HG03571 (cell line): ENCODE results near the gene DNAH5.
"Not testable (repeated sequence)": the region's sequence is repeated elsewhere in the genome, so short reads cannot be mapped to it uniquely, and the experiment has no call there.

Experiments used
- ATAC-seq: cut with Tn5 transposase; IDR thresholded peaks from one replicate; pipeline ENCODE4 v1.9.1; 2021; ENCODE audit not compliant: unreplicated experiment

DNAH5 gene

DNA sequence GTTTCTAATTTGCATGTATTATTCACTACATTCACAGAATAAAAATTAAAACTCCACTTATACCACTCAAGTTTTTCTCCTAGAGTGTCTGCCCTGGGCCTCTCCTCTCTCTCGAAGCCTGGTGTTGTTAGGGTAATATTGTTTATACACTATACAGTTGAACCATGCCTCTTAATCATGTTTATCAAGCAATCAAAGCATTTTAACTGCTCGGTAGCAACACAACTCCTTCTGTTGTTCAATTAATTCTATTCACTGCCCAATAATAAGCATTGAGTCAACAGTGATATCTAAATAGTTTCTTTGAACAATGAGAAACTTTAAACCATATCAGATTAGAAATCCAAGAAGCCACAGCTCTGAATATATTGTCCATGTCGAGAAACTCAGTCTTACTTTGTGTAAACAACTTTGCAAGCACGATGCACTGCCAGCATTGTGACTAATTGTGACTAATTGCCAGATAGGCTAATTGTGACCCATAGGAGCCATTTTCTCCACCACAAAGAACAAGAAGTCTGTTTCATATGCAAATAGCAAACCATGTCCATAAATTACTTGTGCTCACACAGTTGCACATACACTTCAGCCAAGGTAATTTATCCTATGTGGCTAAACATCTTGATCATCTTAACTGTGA is at the start of gene DNAH5:
Gene DNAH5 (minus strand): TSS at position 129 of the 640 bp plus-strand sequence. CDS start 250 bp downstream, outside the sequence.
- ATAC-seq: no peak

- ATAC-seq: no peak
Measured at GRCh38 chr5:13993926-13994325, 49.4 kb upstream of the DNAH5 start.

DNA sequence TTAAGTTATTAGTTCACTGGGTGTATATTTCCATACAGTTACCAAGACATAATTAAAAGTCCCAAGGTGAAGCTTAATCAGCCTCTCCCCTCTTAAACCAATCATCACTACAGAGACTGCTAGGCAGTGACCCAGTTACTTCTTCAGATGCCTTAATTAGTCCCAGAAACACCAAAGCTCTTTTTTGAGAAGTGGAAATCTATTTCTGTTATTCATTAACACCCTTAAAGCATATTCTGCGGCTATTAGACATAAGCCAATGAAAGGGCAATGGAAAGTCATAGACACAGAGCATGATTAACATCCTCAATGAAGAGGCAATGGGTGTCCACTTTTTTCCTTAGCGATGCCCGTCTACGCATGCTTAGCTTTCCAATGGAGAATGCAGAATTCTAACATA is 48.3 kb upstream of the DNAH5 start:
- peak; percentile 56 for ATAC-seq

DNA sequence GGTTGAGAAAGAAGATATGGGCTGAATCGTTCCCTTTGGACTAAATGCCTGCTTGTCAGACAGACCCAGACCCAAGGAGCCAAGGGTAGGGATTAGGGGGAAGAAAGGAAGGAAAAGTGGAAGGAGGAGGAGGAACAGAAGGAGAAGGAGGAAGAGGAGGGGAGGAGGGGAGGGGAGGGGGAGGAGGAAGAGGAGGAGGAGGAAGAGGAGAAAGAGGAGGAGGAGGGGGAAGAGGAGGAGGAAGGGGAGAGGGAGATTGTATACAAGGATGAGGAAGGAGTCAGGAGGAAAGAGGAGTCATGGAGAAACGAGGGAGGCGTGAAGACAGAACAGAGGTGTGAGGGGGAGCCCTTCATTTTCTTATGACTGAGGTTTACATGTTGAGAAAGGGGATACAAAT is 46.9 kb upstream of the DNAH5 start:
- ATAC-seq: no peak

DNA sequence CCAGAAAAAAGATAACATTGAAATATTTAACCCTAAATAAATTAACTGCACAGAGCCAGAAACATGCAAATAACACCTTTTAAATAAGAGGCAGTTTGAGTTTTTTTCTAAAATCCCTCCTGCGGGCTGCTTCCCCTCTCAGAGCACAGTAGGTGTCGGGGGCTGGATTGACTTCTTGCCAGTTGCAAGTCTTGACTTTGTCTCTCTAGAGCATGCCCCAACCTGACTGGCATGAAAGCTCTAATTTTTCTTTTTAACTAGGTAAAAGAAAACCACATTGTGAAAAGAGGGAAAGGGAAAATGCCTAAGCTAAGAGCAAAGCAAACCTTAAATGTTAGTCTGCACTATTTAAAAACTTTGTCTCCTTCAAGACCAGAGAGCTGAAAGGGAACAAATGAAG is 46.4 kb upstream of the DNAH5 start:
- no peak for ATAC-seq

DNA sequence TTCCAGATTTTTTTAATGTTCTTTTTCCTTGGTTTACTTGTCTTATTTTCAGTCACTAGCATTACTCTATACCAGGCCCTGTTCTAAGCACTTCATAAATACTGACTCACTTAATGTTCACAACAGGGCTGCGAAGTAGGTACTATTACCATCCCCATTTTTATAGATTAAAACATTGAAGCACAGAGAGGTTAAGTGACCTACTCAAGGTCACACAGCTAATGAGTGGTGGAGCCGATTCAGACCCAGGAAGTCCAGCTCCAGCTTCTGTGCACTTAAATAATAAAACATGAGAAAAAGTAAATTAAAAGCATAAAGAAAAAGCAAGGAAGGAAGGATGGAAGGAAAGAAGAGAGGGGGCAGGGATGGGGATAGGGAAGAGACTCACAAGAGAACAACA is 45.3 kb upstream of the DNAH5 start:
- no peak for ATAC-seq

- peak; percentile 51 for ATAC-seq
Measured at GRCh38 chr5:13987843-13988464, 43.5 kb upstream of the DNAH5 start.

- no peak for ATAC-seq
Measured at GRCh38 chr5:13985731-13986418, 41.4 kb upstream of the DNAH5 start.

DNA sequence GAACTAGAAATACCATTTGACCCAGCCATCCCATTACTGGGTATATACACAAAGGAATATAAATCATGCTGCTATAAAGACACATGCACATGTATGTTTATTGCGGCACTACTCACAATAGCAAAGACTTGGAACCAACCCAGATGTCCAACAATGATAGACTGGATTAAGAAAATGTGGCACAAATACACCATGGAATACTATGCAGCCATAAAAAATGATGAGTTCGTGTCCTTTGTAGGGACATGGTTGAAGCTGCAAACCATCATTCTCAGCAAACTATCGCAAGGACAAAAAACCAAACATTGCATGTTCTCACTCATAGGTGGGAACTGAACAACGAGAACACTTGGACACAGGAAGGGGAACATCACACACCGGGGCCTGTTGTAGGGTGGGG is 40.4 kb upstream of the DNAH5 start:
- not testable (repeated sequence) for ATAC-seq

GRCh38 chr5:13976867-13977830 is 32.7 kb upstream of the DNAH5 start:
- ATAC-seq: no peak

GRCh38 chr5:13976223-13976622 is 31.7 kb upstream of the DNAH5 start:
- no peak for ATAC-seq

- ATAC-seq: no peak
Measured at GRCh38 chr5:13975246-13975645, 30.8 kb upstream of the DNAH5 start.

DNA sequence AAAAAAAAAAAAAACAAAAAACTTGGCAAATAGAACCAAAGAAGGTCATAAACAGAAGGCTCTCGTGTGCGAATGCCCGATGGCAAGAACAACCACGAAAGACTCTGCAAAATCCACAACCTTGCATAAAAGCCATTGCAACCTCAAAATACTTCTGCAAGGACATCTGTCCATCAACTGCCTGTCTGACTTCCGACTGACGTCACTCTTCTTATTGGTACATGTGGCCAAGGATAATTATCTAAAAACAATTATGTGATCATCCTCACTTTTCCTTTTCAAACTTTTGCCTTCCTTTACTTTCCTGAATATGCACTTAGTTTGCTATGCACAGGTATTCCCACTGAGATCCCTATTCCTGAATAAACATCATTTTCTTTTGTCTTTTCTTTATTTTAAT is 29.2 kb upstream of the DNAH5 start:
- no peak for ATAC-seq

GRCh38 chr5:13972029-13972428 is 27.5 kb upstream of the DNAH5 start:
- no peak for ATAC-seq

DNA sequence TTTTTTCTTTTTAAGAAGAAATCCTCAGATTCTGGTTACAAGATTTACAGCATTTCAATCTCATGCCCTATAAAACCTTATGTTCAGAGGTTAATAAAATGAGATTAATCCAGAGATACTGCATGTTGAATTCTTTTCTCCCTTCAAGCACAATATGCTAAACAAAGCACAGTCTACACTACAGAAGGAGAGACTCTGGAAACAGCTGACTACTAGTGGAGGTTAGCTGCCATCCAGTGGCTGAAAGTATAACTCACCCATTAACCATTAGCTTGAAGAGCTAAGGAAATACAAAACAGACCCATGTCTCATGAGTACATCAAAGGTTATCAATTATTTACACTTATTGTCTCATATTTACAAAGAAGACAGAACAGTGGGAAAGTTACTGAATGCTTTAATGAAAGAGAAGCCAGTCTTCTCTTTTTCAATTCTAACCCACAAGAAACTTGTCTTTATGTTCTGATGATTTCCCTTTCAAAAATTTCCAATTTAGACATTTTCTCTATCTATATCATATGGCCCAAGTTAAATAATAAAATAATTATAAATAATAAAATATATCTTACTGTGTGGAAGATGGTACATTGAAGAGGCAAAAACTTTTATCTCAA is 12.7 kb upstream of the DNAH5 start:
- ATAC-seq: peak; percentile 88

DNA sequence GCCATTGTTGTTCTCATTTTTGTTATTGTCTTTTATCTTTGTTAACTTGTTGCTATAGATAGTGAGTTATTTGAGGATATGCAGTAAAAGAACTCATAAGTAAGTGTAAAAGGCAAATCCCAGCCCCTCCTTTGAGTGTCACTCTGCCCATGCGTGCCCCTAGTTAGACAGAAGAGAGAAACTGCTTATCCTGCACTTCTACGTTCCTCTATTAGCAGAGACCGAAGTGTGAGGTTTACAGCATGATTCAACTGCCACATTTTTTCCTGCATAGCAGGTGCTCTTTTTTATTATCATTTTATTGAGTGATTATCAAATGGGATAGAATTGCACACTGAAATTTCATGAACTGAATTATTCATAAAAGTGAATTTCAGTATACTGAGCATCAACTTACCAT is 12.0 kb upstream of the DNAH5 start:
- ATAC-seq: no peak

GRCh38 chr5:13955896-13956295 is 11.4 kb upstream of the DNAH5 start:
- ATAC-seq: no peak

- ATAC-seq: no peak
Measured at GRCh38 chr5:13946111-13946510, 1.6 kb upstream of the DNAH5 start.

GRCh38 chr5:13945271-13945670 is 783 bp upstream of the DNAH5 start:
- ATAC-seq: no peak

GRCh38 chr5:13943676-13944075 is 812 bp downstream of the DNAH5 start:
- no peak for ATAC-seq

- no peak for ATAC-seq
Measured at GRCh38 chr5:13941468-13941867, 3.0 kb downstream of the DNAH5 start.
